Measurements from ENCODE around the gene SLC25A22.

Gene SLC25A22

DNA sequence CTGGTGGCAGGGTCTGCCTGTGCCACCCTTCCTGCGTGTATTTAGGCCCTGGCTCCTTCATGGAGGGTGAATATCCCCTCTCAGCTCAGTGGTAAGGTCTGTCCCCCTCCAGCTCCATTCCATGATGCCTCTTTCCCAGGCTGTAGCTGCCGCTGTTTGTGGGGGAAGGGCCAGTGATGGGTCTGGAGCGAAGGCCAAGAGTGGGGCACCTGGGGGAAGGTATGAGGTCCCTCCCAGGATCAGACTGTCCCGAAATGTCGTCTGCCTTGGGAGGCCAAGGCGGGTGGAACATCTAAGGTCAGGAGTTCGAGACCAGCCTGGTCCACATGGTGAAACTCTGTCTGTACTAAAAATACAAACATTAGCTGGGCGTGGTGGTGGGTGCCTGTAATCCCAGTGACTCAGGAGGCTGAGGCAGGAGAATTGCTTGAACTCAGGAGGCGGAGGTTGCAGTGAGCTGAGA, 35.8 kb upstream of the SLC25A22 start:
- no peak for DNase-seq

- no peak for DNase-seq
These were observed 35.2 kb upstream of the SLC25A22 start for GRCh38 chr11:833114-833791.

DNA sequence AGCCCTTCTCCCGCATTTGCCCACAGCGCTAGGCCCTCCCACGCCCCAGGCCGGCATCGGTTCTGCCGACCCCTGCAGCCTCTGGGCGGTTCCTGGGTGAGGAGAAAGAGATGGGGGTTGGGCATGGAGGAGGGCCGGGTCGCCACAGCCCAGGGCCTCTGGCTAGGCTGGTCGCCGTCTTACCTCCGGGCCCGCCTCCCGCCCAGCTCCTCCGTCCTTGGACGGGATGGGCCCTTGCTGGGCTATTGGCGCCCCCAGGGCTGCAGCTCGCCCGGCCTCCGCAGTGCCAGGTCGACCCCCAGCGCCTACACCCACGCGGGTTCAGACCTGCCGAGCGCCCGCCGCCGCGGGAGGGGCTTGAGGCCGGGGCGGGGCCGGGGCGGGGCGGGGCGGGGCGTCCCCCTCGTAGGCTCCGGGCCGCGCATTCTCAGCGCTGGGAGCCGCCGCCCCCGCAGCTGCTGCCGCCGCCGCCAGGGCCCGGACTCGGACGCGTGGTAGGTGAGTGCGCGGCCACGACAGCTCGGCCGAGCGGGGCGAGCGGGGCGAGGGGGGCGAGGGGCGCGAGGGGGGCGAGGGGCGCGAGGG, 34.5 kb upstream of the SLC25A22 start, which contains the start of gene CD151:
CD151 (plus strand) TSS at position 424 of the 585 bp plus-strand sequence. CDS start 3,118 bp downstream, outside the sequence.
- peak in 2 of 4 experiments; percentile 26 to 37 for DNase-seq

DNA sequence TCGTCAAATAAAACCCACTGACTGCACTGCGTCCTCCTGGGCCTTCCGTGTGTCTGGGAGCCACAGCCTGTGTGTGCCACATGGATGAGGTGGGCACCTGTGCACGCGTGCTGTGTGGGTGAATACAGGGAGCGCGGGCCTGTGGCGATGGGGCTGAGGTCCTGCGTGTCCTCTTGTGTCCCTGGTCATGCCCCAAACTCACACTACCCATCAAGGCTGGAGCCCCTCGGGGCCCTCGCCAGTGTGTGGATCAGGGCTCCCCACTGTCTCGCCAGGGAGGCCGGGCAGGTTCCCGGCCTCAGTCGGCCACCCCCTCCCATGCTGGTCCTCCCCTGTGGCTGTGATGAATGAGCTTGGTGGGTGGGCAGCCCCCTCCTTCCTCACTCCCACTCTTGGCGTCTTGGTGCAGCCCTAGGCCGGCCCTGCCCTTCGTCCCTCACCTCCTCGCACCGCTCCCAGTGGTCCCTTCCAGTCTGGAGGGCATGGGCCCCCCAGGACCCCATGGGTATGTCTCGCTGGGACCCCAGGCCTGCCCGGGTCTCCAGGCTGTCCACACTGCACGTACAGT, 34.0 kb upstream of the SLC25A22 start:
- no peak for DNase-seq

DNA sequence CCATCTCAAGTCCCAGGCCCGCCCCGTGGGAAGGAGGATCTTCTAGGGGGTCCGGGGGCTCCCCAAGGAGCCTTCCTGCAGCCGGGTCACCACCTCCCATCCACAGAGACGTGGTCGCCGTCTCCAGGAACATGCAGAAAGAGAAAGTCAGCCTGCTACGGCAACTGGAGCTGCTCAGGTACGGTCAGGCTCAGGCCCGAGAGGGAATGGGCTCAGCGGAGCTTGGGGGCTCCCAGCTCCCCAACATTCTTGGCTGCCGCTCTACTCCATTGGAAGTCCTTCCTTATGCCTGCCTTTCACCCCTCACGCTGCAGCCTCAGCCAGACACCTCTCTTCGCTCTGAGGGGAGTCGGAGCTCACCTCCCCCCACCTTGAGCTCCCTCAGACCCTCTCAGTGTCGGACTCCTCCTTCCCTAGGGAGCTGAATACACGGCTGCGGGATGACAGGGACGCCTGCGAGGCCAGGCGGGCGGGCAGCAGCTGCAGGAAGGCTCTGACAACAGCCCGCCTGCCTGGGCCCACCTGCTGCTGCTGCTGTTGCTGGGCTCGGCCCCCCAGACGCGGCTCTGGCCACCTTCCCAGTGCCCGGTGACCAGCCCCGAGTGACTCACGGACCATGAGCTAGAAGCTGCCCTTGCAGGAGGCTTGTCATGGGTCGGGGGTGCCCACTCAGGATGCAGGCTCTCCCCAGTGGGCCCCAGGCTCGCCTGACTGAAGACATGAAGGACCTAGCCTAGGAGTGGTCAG, 33.2 kb upstream of the SLC25A22 start:
- no peak for DNase-seq

DNA sequence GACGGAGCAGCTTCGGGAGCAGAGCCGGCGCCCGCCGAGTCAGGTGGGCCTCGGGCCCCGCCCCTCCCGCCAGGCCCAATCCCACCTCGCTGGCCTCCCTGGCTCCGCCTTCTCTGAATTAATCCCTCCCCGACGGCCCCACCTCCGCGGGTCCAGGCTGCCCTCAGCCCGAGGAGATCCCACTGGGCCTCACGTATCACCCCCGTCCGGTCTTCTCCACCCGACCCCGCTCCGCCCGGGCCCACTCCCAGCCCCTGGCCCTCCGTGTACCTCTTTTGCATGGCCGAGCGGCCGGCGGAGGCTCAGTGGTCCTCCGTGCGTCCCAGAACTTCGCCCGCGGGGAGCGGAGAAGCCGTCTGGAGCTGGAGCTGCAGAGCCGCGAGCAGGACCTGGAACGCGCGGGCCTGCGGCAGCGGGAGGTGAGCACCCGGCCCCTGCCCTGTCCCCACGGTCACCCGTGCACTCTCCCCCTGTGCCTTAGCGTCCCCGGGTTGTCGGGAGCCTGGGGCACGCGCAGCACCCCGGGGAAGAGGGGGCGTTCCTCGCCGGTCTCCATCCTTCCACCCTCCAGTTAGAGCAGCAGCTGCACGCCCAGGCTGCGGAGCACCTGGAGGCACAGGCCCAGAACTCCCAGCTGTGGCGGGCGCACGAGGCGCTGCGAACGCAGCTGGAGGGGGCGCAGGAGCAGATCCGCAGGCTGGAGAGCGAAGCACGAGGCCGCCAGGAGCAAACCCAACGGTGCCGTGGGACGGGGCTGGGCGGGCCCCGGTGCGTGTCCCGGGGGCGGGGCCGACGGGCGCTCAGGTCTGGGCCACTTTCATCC, 32.4 kb upstream of the SLC25A22 start:
- peak in 2 of 4 experiments; percentile 21 to 50 for DNase-seq

DNA sequence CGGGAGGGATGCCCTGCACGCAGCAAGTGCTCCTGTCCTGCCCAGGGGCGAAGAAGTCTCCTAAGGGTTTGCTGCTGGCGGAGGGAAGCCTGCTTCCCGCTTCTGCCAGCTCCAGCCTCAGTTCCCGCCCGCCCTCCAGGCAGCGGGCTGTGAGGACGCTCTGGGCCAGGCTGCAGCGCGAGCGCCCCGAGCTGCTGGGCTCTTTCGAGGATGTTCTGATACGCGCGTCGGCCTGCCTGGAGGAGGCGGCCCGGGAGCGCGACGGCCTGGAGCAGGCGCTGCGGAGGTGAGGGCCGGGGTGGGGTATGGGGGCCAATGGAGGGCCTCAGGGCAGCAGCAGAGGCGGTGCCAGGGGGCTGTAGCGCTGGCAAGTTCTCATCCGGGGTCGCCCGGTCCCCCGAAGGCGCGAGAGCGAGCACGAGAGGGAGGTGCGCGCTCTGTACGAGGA, 31.8 kb upstream of the SLC25A22 start:
- no peak for DNase-seq

GRCh38 chr11:829176-829846, 31.2 kb upstream of the SLC25A22 start:
- DNase-seq: no peak

- DNase-seq: no peak
These were observed 30.6 kb upstream of the SLC25A22 start for GRCh38 chr11:828506-829175.

DNA sequence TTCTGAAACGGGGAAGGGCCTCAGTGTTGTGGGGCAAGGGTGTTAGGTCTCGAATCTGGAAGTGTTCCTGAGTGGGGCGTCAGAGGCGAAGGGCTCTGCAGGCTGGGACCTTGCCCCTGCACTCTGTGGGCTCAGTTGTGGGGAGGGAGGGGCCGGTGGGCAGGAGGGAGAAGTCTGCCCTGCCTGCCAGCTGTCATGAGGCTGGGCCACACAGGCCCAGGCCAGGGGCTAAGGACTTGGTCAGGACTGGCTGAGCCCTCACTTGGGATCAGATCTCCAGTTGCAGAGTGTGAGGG, 29.8 kb upstream of the SLC25A22 start, which contains the start of gene CRACR2B:
CRACR2B (plus strand) TSS at position 23 of the 296 bp plus-strand sequence. CDS start 689 bp downstream, outside the sequence.
- no peak for DNase-seq

DNA sequence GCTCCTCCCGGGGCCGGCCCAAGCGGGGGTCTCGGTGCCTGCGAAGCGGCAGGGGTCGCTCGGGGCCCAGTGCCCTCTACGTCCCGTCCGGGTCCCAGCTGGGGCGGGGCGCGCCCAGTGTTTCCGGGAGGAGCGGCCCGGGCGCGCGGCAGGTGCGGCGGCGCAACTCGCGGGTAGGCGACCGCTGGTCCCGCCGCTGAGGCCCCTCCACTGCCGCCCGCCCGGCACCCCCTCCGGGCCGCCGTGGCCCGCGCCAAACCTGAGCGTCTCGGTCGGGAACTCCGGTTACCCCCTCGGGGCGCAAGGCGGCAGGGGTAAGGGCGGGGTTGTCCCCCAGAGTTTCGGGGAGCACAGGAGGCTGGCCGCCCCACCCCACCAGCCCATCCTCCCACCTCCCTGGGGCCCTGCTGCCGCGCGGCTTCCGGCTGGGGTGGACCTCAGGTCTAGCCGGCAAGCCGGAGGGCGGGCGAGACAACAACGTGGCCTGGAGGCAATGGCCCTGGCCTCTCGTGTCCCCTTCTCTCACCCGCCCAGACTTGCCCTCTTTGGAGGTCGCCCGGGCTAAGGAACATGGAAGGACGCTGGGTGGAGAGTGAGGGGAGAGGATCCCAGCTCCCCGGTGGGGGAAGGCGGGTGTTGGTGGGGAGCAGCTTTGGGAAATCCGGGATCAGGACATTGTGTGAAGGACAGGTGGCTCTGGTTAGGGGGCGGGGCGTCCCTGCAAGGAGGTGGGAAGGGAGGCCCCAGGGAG, 29.2 kb upstream of the SLC25A22 start:
- DNase-seq: no peak

DNA sequence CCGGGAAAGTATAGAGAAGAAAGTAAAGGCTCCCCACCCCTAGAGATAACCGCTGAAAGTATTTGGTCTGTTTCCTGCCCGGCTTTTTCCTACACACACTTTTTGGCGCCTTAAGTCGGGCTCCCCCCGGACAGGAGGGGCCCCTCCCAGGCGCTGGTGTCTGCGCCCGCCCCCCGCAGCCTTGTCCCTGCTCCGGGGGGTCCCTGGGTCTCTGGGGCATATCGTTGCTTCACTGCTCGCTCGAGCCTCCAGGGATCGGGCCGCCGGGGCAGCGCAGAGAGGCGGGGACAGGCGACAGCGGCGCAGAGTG, 28.7 kb upstream of the SLC25A22 start:
- DNase-seq: no peak

GRCh38 chr11:826227-826621, 28.1 kb upstream of the SLC25A22 start:
- DNase-seq: no peak

- DNase-seq: no peak
These were observed 27.5 kb upstream of the SLC25A22 start for GRCh38 chr11:825366-826226.

- DNase-seq: no peak
These were observed 26.9 kb upstream of the SLC25A22 start for GRCh38 chr11:824942-825341.

DNA sequence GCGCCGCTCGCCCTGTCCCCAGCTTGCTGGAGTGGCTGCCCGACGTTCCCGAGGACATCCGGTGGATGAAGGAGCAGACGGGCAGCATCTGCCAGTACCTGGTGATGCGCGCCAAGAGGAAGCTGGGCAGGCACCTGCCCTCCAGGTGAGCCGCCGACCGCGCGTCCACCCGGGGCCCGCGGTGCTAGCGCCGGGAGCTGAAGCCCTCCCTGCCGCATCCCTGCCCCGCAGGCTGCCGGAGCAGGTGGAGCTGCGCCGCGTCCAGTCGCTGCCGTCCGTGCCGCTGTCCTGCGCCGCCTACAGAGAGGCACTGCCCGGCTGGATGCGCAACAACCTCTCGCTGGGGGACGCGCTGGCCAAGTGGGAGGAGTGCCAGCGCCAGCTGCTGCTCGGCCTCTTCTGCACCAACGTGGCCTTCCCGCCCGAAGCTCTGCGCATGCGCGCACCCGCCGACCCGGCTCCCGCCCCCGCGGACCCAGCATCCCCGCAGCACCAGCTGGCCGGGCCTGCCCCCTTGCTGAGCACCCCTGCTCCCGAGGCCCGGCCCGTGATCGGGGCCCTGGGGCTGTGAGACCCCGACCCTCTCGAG, 26.3 kb upstream of the SLC25A22 start:
- no peak for DNase-seq

DNA sequence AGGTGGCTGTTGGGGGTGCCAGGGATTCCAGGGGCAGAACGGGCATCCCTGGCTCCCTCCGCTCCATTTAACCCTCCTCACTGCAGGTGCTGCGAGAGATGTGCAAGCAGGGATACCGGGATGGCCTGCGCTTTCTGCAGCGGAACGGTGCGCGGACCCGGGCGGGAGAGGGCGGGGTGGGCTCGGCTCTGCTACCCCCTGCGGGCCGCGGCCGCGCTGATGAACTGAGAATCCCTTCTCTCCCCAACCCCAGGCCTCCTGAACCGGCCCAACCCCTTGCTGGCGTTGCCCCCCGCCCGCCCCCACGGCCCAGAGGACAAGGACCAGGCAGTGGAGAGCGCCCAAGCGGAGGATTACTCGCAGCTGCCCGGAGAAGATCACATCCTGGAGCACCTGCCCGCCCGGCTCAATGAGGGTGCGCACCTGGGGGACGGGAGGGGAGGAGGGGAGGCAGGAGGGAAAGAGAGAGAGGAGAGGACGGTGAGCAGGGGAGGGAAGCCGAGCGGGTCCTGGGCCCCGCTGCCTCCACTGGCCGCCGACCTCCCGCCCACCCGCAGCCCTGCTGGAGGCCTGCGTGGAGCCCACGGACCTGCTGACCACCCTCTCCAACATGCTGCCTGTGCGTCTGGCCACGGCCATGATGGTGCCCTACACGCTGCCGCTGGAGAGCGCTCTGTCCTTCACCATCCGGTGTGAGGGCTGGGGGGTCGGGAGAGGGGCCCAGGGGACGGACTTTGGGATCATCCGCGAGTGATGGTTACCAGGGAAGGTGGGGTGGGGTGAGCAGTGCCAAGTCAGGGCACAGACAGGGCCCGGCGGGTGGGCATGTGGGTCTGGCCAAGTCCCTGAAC, 25.6 kb upstream of the SLC25A22 start:
- no peak for DNase-seq
